Fibroblast of lung (primary cell): ENCODE results near the gene TLK2.
"Not testable (repeated sequence)": the region's sequence is repeated elsewhere in the genome, so short reads cannot be mapped to it uniquely, and the experiment has no call there.

ENCODE experiments used
- CTCF ChIP-seq, 2 donors: IDR thresholded peaks in 1 of 2; conservative IDR thresholded peaks in 1 of 2; 1 replicate in 1 of 2; 2 replicates in 1 of 2; pipeline ENCODE4 v1.5.1; 2011 to 2012; ENCODE audit warnings: low read length in 2 of 2, control low read depth in 1 of 2, inconsistent platforms in 1 of 2, low read depth in 1 of 2, mild to moderate bottlenecking in 1 of 2
- EZH2 ChIP-seq: IDR thresholded peaks from 2 replicates; pipeline ENCODE4 v1.5.1; 2012; ENCODE audit warnings: low read length, control low read depth, mild to moderate bottlenecking; ENCODE audit errors: missing control alignments

GRCh38 chr17:62493049-62493655, 14.5 kb downstream of the TLK2 start:
- not testable (repeated sequence) for TF ChIP-seq CTCF (conservative IDR thresholded peaks at IDR 0.05 in 1 of 2, IDR thresholded peaks at IDR 0.05 in 1 of 2; ENCODE audit: low read depth in 1 of 2, low read length in 2 of 2); EZH2
